ENCODE data around the gene CLPX. TPM values are rescaled to one million over a fixed set of nuclear protein-coding genes. Genes with fewer than 3 reads are reported as not detected.

Gene CLPX
- total RNA-seq, 6 experiments from 2014 or later, result 57.6 to 80.9 (median 72.8) TPM

DNA sequence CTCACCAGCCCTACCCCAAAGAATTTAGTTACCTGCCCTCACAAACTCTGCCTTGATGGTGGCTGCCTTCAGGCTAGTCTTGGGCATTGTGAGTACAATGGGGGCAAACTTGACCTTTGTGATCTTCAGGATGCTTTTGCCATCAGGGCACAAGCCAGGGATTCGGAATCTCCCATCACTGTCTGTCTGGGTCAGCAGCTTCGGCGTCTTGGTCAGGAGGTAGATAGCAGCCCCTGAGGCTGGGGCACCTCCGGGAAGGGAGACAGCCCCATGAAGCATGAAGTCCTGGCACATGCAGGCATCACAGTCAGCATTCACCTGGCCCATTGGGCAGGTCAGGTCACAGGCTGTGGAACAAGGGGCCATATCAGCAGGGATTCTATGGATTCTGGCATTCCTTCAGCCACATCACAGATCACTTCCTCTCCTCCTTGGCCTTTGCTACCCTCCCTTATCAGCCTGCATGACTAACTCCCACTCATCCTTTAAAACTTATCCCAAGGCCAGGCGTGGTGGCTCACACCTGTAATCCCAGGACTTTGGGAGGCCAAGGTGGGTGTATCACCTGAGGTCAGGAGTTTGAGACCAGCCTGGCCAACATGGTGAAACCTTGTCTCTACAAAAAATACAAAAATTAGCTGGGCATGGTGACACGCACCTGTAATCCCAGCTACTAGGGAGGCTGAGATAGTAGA lies 19.2 kb upstream of the CLPX start:
- no peak overlapping the region for H3K27ac ChIP-seq
- TF ChIP-seq, protein P1, sequence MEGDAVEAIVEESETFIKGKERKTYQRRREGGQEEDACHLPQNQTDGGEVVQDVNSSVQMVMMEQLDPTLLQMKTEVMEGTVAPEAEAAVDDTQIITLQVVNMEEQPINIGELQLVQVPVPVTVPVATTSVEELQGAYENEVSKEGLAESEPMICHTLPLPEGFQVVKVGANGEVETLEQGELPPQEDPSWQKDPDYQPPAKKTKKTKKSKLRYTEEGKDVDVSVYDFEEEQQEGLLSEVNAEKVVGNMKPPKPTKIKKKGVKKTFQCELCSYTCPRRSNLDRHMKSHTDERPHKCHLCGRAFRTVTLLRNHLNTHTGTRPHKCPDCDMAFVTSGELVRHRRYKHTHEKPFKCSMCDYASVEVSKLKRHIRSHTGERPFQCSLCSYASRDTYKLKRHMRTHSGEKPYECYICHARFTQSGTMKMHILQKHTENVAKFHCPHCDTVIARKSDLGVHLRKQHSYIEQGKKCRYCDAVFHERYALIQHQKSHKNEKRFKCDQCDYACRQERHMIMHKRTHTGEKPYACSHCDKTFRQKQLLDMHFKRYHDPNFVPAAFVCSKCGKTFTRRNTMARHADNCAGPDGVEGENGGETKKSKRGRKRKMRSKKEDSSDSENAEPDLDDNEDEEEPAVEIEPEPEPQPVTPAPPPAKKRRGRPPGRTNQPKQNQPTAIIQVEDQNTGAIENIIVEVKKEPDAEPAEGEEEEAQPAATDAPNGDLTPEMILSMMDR (IDR thresholded peaks at IDR 0.05), result no peak
- no peak for TF ChIP-seq POLR2A (IDR thresholded peaks at IDR 0.05)
- no peaks in the 10 kb centered on the region for H3K36me3 ChIP-seq
- H3K9me3 ChIP-seq, result no peaks in the 10 kb centered on the region
- 89% methylated on average over 2 of the region's 6 CpGs for WGBS (ENCODE audit: insufficient coverage, low coverage, low lambda C conversion rate, missing lambda C conversion rate)
- no peaks in the 10 kb centered on the region for H3K4me1 ChIP-seq
- ATAC-seq (no peak), DNase-seq (no peak)
- intact Hi-C loops (cut with DNase I), result loop anchor here in 1 of 2 donors (10.0 kb wide), 1 partner anchor 60 kb away; no protein-coding TSS in a partner anchor
- no peaks in the 10 kb centered on the region for H3K27me3 ChIP-seq
- H3K4me3 ChIP-seq, result no peak overlapping the region

DNA sequence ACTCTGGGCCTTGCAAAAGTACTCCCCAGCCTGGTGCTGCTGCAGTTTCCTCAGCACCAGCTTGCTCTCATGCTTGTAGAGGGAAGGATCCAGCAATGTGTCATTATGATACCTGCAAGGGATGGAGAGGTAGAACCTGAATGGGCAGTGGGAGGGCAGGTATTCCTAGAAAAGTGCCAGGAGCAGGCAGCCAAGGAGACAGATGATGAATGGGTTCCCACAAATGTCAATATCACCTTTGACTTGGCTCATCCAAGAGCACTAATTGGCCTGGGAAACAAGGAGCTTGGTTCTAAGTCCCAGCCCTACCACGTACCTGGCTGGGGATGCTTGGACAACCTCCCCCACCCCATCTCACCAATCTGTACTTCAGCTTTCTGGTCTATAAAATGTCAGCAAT lies 16.8 kb upstream of the CLPX start:
- DNase-seq, result peak in 1 of 3 donors; percentile 17
- intact Hi-C loops (cut with DNase I), result loop anchor here in 1 of 2 donors (10.0 kb wide), 1 partner anchor 63 kb away; no protein-coding TSS in a partner anchor

DNA sequence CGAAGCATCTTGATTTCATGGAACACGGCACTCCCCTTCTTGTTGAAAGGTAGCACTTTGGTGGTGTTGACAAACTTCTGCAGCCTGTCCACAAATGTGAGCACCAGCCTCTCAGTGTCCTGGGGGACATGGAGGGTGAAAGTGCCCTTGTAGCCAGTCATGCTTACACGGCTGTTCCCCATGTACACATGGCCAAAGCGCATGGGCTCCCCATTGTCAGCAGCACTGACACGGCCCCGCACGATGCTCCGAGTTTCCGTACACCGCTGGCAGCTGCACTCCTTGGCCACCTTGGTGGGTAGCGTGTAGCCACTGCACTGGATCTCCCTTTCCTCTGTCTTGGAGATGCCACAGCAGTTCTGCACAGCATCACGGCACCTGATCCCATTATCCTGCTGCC lies 13.4 kb upstream of the CLPX start:
- peak in 1 of 3 donors; percentile 26 for DNase-seq
- H3K4me3 ChIP-seq, result no peak overlapping the region
- no peaks in the 10 kb centered on the region for H3K9me3 ChIP-seq
- no peak for ATAC-seq
- intact Hi-C loops (cut with DNase I), result loop anchor here in 1 of 2 donors (10.0 kb wide), 1 partner anchor 76 kb away; no protein-coding TSS in a partner anchor
- TF ChIP-seq, protein P1 (IDR thresholded peaks at IDR 0.05), result no peak
- no peak for TF ChIP-seq POLR2A (IDR thresholded peaks at IDR 0.05)
- WGBS (ENCODE audit: insufficient coverage, low coverage, low lambda C conversion rate, missing lambda C conversion rate), result no CpG with 5 or more reads among the region's 12 CpGs
- no peaks in the 10 kb centered on the region for H3K4me1 ChIP-seq
- H3K27ac ChIP-seq, result no peak overlapping the region
- no peaks in the 10 kb centered on the region for H3K27me3 ChIP-seq
- H3K36me3 ChIP-seq, result no peaks in the 10 kb centered on the region

More for the DNA sequence above, 16.8 kb upstream of the CLPX start:
- no peak overlapping the region for H3K27ac ChIP-seq
- TF ChIP-seq, protein P1 (IDR thresholded peaks at IDR 0.05), result no peak
- TF ChIP-seq POLR2A (IDR thresholded peaks at IDR 0.05), result no peak
- ATAC-seq, result no peak
- H3K36me3 ChIP-seq, result no peaks in the 10 kb centered on the region
- WGBS (ENCODE audit: insufficient coverage, low coverage, low lambda C conversion rate, missing lambda C conversion rate), result no CpG with 5 or more reads among the region's 1 CpG
- no peak overlapping the region for H3K4me3 ChIP-seq
- H3K27me3 ChIP-seq, result no peaks in the 10 kb centered on the region
- no peaks in the 10 kb centered on the region for H3K4me1 ChIP-seq
- H3K9me3 ChIP-seq, result no peaks in the 10 kb centered on the region

DNA sequence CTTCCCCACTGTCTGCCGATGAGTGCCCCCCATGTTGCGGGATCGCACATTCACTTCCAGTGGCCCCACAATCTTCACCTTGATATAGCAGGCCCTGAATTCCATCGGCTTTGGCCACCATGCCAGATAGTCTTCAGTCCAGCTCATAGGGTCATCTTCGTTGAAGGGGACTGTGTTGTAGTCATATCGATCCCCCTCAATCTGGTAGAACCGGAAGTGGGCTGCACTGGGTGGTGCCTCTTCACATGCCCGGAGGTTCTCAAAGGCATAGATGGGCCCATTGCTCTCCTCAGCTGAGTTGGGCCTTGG lies 12.1 kb upstream of the CLPX start:
- H3K27me3 ChIP-seq, result no peaks in the 10 kb centered on the region
- no peaks in the 10 kb centered on the region for H3K9me3 ChIP-seq
- H3K4me3 ChIP-seq, result no peak overlapping the region
- WGBS (ENCODE audit: insufficient coverage, low coverage, low lambda C conversion rate, missing lambda C conversion rate), result no CpG with 5 or more reads among the region's 8 CpGs
- no peak for TF ChIP-seq POLR2A (IDR thresholded peaks at IDR 0.05)
- TF ChIP-seq, protein P1 (IDR thresholded peaks at IDR 0.05), result no peak
- DNase-seq, result no peak
- no peak for ATAC-seq
- H3K36me3 ChIP-seq, result no peaks in the 10 kb centered on the region
- no peak overlapping the region for H3K27ac ChIP-seq
- intact Hi-C loops (cut with DNase I), result loop anchor here in 1 of 2 donors (10.0 kb wide), 1 partner anchor 78 kb away; no protein-coding TSS in a partner anchor
- no peaks in the 10 kb centered on the region for H3K4me1 ChIP-seq

Measured in right lobe of liver (tissue), 6 donors.